Gastrocnemius medialis (tissue), 4 donors: ENCODE data around the gene ADAMTS18.

Experiments
- POLR2A ChIP-seq, 2 donors: fragments of 450-650 bp; IDR thresholded peaks; one replicate each; pipeline ENCODE4 v1.6.1; 2017; ENCODE audit warnings: antibody characterized with exemption in 2 of 2, mild to moderate bottlenecking in 2 of 2, moderate library complexity in 2 of 2
- TF ChIP-seq, protein P1 (sequence below), 5 experiments: fragments of 450-650 bp in 3 of 5; fragments of 200-600 bp in 2 of 5; sonication (generic) in 2 of 5; IDR thresholded peaks in 4 of 5; conservative IDR thresholded peaks in 1 of 5; 1 replicate in 4 of 5; 2 replicates in 1 of 5; pipeline ENCODE4 v1.5.1; 2016 to 2019; ENCODE audit warnings: antibody characterized with exemption in 5 of 5, mild to moderate bottlenecking in 3 of 5, moderate library complexity in 3 of 5

DNA sequence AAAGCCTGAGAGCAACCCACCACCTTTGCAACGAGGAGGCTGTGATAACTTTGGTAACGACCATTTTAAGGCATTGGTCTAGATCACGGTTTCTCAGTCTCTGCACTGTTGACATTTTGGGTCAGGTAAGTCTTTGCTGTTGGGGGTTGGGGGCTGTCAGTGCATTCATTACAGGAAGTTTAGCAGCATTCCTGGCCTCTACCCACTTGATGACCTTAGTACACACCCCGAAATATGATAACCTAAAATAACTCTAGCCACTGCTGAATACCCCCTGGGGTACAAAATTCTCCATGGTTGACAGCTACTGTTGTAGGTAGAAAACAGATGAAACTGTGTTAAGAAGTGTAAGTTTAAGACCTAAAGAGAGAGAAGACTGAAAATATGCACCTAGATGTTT lies 36.3 kb downstream of the ADAMTS18 start:
- TF ChIP-seq, protein P1, sequence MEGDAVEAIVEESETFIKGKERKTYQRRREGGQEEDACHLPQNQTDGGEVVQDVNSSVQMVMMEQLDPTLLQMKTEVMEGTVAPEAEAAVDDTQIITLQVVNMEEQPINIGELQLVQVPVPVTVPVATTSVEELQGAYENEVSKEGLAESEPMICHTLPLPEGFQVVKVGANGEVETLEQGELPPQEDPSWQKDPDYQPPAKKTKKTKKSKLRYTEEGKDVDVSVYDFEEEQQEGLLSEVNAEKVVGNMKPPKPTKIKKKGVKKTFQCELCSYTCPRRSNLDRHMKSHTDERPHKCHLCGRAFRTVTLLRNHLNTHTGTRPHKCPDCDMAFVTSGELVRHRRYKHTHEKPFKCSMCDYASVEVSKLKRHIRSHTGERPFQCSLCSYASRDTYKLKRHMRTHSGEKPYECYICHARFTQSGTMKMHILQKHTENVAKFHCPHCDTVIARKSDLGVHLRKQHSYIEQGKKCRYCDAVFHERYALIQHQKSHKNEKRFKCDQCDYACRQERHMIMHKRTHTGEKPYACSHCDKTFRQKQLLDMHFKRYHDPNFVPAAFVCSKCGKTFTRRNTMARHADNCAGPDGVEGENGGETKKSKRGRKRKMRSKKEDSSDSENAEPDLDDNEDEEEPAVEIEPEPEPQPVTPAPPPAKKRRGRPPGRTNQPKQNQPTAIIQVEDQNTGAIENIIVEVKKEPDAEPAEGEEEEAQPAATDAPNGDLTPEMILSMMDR (IDR thresholded peaks at IDR 0.05 in 4 of 5, conservative IDR thresholded peaks at IDR 0.05 in 1 of 5): no peak
- TF ChIP-seq POLR2A (IDR thresholded peaks at IDR 0.05): no peak
